Effector CD8-positive, alpha-beta T cell (primary cell): ENCODE results near the gene UBA5.

Experiments
- DNase-seq: peaks from one replicate; lab custom pipeline; 2025; lab: John Stamatoyannopoulos, UW

UBA5 gene

DNA sequence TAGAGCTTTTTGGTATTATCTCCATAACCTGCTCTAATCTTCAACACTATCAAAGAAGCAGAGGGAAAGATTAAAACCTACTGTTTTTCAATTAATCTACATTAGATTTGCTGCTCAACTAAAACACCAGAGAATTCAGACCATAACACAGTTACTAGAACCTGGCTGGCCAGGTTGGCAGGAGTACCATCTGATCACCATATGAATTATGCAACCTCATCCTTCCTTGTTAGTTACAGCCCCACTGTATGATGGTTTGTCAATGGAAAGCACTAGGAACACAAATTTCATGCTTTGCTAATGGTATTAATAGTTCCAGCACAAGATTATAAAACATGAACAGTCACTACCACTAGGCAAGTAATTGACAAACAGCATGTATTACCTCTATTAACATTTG lies 56.2 kb downstream of the UBA5 start:
- DNase-seq: no peak

GRCh38 chr3:132720228-132720627 lies 60.1 kb downstream of the UBA5 start:
- no peak for DNase-seq

DNA sequence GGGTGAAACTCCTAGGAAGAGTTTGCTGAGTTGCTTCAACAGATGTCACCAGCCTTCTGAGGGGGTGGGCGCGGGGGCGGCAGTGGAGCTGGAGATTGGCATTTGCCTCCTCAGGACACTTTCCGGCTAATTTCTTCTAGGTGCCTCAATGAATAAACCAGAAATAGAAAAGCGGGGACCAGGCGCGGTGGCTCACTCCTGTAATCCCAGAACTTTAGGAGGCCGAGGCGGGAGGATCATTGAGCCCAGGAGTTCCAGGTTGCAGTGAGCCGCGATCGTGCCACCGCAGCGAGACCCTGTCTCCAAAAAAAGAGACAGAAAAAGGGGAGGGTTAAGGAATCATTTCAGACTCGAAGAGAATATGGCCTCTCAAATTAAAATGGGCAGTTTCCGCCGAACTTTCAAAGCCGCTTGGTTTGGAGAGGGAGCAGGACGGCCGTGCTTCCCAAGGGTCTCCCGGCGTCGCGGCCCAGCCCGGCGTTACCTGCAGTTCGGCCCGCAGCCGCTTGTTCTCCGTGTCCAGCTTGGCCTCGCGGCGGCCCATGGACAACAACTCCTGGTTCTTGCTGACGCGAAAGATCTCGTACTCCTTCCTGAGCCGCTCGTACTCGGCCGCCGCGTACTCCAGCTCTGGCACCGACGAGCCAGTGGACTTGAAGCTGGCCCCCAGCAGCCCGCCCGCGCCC lies 61.5 kb downstream of the UBA5 start:
- peak; percentile 46 for DNase-seq

DNA sequence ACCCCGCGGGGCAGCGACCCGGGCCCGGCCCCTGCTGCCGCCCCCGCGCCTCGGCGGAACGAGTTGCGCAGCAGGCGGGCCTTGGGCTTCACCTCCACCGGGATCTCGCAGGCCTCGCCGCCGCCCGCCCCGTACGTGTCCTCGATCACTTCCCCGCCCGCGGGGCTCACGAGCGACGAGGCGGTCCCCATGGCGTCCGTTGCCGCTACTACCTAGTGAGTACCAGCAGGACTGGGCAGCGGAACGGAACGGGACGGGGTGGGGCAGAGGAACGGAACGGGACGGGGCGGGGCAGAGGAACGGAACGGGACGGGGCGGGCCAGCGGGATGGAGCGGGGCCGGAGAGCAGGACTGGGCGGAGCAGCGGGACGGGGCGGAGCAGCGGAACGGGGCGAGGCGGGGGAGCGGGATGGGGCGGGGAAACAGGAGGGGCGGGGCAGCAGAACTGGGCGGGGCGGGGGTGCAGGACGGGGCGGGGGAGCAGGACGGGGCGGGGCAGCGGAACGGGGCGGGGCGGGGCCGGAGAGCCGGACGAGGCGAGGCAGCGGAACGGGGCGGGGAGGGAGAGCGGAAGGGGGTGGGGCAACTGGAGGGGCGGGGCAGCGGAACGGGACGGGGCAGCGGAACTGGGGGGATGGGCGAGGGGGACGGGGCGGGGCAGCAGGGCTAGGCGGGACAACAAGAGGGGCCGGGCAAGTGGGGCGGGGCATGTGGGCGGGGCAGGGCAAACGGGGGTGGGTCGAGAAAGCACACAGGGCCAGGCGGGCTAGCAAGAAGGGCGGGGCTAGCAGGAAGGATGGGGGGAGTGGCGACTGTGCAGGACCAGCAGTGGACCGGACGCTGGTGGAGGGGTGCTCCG lies 62.3 kb downstream of the UBA5 start, which contains the start of gene NPHP3:
TSS of gene NPHP3 (minus strand) at position 245 of the 859 bp plus-strand sequence. CDS start at position 191, 54 bp downstream.
- DNase-seq: peak; percentile 93

DNA sequence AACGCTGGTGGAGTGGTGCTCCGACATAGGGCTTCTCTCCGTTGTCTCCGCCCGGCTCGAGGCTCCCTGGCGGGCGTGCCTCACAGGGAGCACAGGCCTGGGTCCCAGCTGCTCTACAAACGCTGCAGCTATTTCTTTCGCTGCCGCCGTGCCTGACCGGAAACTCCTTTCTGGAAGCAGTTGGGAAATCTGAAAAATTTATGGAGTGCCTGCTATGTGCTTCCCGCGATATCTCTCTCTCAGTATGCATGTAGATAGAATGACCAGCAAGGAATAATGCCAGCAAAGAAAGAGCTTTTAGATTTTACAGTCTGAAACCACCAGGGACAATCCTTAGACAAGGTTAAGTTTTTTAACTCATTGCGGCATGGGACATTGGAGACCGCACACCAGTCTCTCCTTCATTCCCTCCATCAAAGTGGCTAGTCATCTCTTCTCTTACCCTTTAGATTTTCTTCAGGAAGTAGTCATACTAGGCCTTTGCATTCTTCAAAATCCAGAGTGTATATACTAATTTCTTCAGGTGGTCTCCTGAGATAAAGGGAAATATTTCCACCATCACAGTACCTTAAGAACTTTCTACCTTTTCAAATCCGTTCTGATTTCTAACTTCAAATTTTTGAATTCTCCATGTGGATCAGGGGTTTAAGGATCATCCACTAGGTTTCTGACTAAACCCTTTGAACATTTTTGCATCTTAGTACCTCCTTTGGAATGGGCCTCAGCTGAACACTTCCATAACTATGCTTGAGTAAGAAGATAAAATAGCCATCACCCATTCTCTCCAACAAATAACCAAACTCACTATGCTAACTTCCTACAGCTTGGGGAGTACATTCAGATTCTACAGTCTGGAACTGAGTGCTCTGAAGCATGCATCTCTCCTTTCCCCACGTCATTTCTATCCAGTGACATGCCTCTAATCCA lies 63.2 kb downstream of the UBA5 start:
- no peak for DNase-seq

GRCh38 chr3:132726341-132726823 lies 66.3 kb downstream of the UBA5 start:
- no peak for DNase-seq
